Activated T-helper 1 cell treated with anti-CD3 and anti-CD28 coated beads, Interleukin-12 subunit alpha, Interleukin-12 subunit beta, Interleukin-2, Interleukin-4 antibody, amounts not matched to agents 30 ng/mL and 10 ng/mL and 1 ng/mL, durations not matched to agents 14 hours and 24 hours and 36 hours (primary cell): ENCODE results near the gene SPSB2. TPM values are rescaled to one million over a fixed set of nuclear protein-coding genes. Genes with fewer than 3 reads are reported as not detected.
A peak's percentile ranks its signal among the peaks of the same experiment; 100 is the strongest.

ENCODE experiments used
- DNase-seq: peaks from one replicate; pipeline ENCODE4 v3.0.0; 2021; ENCODE audit warnings: low spot score
- H3K27ac Mint-ChIP-seq: one replicate; pipeline ENCODE4 v1.8.0; 2021; ENCODE audit warnings: mild to moderate bottlenecking, mixed read lengths
- H3K27me3 Mint-ChIP-seq: one replicate; pipeline ENCODE4 v1.8.0; 2022; ENCODE audit warnings: mild to moderate bottlenecking, moderate library complexity, mixed read lengths; ENCODE audit not compliant: insufficient read depth
- H3K36me3 Mint-ChIP-seq: one replicate; pipeline ENCODE4 v1.8.0; 2021; ENCODE audit warnings: low read depth, mixed read lengths
- H3K4me1 Mint-ChIP-seq: one replicate; pipeline ENCODE4 v1.8.0; 2021; ENCODE audit warnings: low read depth, mixed read lengths
- H3K4me3 Mint-ChIP-seq: one replicate; pipeline ENCODE4 v1.8.0; 2021; ENCODE audit warnings: mild to moderate bottlenecking, moderate library complexity, mixed read lengths
- H3K9me3 Mint-ChIP-seq: one replicate; pipeline ENCODE4 v1.8.0; 2021; ENCODE audit warnings: mixed read lengths
- intact Hi-C: fragments of 100-400 bp; cut with micrococcal nuclease; formaldehyde crosslinking; loops from one replicate; pipeline ENCODE4 v1.15.1; 2024
- total RNA-seq: library from RNA; stranded (reverse); gene quantifications from 2 replicates; pipeline ENCODE4 v1.2.3, GENCODE V29; 2022

Gene SPSB2
- total RNA-seq, 1 donor from 2014 or later: 3.4 TPM

DNA sequence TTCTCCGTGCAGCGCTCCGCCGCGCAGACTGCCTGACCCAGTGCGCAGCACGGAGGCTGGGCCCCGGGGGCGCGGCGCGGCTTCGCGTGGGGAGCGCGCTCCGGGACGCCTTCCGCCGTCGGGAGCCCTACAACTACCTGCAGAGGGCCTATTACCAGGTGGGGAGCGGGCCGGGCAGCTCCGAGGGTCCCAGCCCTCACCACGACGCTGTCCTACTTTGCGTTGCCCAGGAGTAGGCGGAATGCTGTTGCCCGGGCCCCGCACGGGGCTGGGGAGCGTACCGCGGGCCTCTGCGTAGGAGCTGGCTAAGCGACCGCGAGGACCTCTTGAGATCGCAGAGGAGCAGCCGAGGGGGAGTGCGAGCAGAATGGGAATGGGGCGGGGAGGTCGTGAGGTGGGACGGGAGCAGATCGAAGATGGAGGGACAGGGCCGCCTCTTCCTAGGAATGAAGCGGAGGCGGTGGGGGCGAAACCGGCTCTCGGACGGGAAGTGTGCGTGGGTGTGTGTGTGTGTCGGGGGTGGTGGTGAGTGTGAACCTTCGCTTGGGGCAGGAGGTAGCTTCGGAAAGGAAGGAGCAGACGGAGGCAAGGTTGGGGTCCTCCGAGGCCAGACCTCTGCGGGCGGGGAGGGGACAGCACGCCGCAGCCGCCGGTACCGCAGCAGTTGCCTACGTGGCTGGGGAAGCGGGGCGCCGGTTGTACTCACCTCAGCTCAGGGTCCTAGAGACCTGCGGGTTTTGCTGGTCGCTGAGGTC, 44.1 kb downstream of the SPSB2 start:
- H3K4me3 Mint-ChIP-seq: peak overlapping the region; percentile 90
- peaks cover 31% of the 10 kb centered on the region for H3K4me1 Mint-ChIP-seq
- H3K27me3 Mint-ChIP-seq: peaks cover 47% of the 10 kb centered on the region
- H3K27ac Mint-ChIP-seq: peak overlapping the region; percentile 78
- H3K9me3 Mint-ChIP-seq: no peaks in the 10 kb centered on the region
- no peaks in the 10 kb centered on the region for H3K36me3 Mint-ChIP-seq
- intact Hi-C loops: loop anchor here (5.0 kb wide), 1 partner anchor 57 kb away; the partner anchor contains the start of gene LAG3
- no peak for DNase-seq

DNA sequence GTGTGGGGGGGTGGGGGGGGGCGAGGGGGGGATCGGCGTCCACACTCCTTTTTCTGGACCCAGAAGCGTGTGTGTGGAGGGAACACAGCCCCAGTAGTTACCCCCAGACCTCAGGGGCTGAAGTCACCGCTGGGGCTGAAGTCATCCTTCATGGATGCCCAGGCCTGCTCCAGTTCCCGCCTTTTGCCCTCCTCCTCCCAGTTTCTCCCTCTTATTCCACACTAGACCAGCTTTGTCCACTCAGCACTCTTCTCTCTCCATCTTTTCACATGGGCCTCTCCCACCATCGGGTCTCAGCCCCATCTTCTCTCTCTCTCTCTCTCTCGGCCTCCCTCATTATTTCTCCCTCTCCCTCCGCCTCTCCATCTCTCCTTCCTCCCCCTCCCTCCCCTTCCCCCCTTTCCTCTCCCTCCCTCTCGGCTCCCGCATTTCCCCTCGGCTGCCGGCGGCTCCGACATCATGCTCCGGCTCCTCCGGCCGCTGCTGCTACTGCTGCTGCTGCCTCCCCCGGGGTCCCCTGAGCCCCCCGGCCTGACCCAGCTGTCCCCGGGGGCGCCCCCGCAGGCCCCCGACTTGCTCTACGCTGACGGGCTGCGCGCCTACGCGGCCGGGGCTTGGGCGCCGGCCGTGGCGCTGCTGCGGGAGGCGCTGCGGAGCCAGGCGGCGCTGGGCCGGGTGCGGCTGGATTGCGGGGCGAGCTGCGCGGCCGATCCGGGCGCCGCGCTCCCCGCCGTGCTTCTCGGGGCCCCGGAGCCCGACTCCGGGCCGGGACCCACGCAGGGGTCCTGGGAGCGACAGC, 44.9 kb downstream of the SPSB2 start, which contains the start of gene P3H3:
TSS of gene P3H3 (plus strand) at position 426 of the 799 bp plus-strand sequence. CDS start at position 460, 34 bp downstream.
- no peak for DNase-seq
- H3K27me3 Mint-ChIP-seq: peaks cover 48% of the 10 kb centered on the region

DNA sequence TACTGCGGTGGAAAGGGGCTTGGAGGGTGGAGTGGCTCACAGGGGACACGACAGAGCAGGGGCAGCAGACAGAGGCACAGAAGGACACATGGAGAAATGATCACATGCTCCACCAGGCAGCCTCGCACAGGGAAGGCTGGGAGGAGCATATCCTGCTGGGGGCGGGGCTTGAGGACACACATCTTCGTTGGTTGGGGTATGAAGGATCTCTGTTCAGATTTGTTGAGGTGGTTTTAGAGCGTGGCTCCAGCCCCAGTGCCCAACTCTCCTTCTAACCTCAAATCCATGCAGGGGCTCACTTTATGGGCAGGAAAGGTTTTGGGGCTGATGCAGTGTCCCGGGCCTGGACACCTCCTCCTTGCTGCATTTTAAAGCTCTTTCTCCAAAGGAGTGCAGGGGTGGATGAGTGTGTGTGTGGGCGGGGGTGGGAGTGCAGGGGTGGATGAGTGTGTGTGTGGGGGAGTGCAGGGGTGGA, 45.6 kb downstream of the SPSB2 start:
- Mint-ChIP-seq H3K27me3 (peaks cover 51% of the 10 kb centered on the region), H3K27ac (peak overlapping the region; percentile 14), H3K9me3 (no peaks in the 10 kb centered on the region), H3K4me3 (peak overlapping the region; percentile 61), H3K4me1 (peaks cover 37% of the 10 kb centered on the region), H3K36me3 (no peaks in the 10 kb centered on the region)
- DNase-seq: no peak
- intact Hi-C loops: loop anchor here (5.0 kb wide), 1 partner anchor 55 kb away; the partner anchor contains the start of gene LAG3

More for the DNA sequence above, 44.9 kb downstream of the SPSB2 start, which contains the start of gene P3H3:
- peak within 1 kb of the TSS; percentile 90 for H3K4me3 Mint-ChIP-seq
- H3K27ac Mint-ChIP-seq: peak within 1 kb of the TSS; percentile 78
- no peaks in the 10 kb centered on the region for H3K9me3 Mint-ChIP-seq
- no peaks in the 10 kb centered on the region for H3K36me3 Mint-ChIP-seq
- intact Hi-C loops: loop anchor here (5.0 kb wide), 1 partner anchor 56 kb away; the partner anchor contains the start of gene LAG3
- H3K4me1 Mint-ChIP-seq: peaks cover 31% of the 10 kb centered on the region

DNA sequence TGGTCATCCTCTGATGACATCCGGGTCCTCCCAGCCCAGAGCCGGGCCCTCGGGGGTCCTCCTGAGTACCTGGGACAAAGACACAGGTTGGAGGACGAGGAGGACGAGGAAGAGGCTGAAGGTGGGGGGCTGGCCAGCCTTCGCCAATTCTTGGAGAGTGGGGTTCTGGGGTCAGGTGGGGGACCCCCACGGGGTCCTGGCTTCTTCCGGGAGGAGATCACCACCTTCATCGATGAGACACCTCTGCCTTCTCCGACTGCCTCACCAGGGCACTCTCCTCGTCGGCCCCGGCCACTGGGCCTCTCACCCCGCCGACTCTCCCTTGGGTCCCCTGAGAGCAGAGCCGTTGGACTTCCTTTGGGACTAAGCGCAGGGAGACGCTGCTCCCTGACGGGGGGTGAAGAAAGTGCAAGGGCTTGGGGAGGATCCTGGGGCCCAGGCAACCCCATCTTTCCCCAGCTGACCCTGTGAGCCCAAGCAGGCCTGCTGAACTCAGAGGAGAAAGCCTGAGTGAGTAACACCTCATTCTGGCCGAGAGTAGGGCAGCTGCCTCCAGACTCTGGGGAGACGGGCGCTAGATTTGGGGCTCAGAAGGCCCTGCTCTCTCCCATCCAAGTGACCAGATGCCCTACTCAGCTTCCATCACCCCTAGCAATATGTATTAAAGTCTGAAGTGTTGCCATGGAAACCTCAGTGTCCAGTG, 46.2 kb downstream of the SPSB2 start:
- H3K4me1 Mint-ChIP-seq: peaks cover 37% of the 10 kb centered on the region
- no peaks in the 10 kb centered on the region for H3K9me3 Mint-ChIP-seq
- no peaks in the 10 kb centered on the region for H3K36me3 Mint-ChIP-seq
- peak overlapping the region; percentile 14 for H3K27ac Mint-ChIP-seq
- peak overlapping the region; percentile 61 for H3K4me3 Mint-ChIP-seq
- intact Hi-C loops: loop anchor here (5.0 kb wide), 1 partner anchor 55 kb away; the partner anchor contains the start of gene LAG3
- no peak for DNase-seq
- peaks cover 52% of the 10 kb centered on the region for H3K27me3 Mint-ChIP-seq

DNA sequence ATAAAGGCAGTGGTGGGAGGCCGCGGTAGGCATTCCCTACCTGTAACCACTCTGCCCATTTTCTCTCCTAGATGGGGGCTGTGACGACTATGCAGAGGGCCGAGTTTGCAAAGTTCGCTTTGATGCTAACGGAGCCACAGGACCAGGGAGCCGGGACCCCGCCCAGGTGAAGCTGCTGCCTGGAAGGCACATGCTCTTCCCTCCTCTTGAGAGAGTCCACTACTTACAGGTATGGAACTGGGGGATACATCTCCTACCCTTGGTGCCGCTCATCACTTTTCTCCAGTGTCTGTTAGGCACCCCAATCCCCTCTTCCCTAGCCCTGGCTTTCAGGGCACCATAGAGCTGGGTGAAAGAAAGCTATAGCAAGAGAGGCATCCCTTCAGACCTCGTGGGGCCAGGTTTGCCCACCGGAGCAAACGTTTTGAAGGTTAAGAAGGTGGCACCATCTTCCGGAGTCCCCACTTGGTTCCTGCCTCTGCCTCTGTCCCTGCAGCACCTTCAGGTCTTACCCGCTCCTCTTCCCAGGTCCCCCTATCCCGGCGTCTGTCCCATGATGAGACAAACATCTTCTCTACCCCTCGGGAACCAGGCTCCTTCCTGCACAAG, 46.9 kb downstream of the SPSB2 start:
- H3K36me3 Mint-ChIP-seq: peaks cover 1% of the 10 kb centered on the region
- no peak overlapping the region for H3K27ac Mint-ChIP-seq
- no peak for DNase-seq
- H3K27me3 Mint-ChIP-seq: peaks cover 49% of the 10 kb centered on the region
- peak overlapping the region; percentile 15 for H3K4me3 Mint-ChIP-seq
- H3K4me1 Mint-ChIP-seq: peaks cover 39% of the 10 kb centered on the region
- H3K9me3 Mint-ChIP-seq: no peaks in the 10 kb centered on the region
- intact Hi-C loops: loop anchor here (5.0 kb wide), 1 partner anchor 54 kb away; the partner anchor contains the start of gene LAG3

DNA sequence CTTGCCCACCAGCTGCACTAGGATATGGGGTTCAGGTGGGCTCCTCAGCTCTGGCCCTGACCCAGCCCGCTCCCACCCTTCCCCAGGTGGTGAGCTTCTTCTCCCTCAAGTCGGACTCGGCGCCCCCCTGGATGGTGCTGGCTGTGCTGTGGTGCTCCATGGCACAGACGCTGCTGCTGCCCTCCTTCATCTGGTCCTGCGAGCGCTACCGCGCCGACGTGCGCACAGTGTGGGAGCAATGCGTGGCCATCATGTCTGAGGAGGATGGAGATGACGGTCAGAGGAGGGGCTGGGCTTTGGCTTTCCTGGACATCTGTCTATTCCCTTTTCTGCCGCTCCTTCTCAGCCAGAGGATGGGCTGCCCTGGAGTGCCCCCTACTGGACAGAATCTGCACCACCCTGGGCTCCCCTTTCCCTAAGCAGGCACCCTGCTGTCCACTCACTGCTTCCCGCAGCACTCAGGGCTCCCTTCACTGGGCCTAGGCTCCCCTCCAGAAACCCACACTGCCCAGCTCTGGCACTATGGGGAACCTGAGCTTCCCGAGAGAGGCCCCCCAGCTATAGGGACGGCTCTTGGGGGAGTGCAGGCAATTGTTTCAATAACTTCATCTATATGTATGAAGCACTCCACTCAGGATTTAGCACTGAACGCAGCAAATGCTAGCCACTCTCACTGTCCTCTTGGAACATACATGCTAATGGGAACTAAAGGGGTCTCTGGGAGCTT, 47.5 kb downstream of the SPSB2 start:
- H3K9me3 Mint-ChIP-seq: no peaks in the 10 kb centered on the region
- peak; percentile 72 for DNase-seq
- peak overlapping the region; percentile 59 for H3K27ac Mint-ChIP-seq
- peaks cover 46% of the 10 kb centered on the region for H3K4me1 Mint-ChIP-seq
- intact Hi-C loops: loop anchor here (1.0 to 5.0 kb wide), 7 partner anchors 26 to 208 kb away; partner anchors contain the start of genes CDCA3, LAG3, MLF2 and ZNF384
- peaks cover 5% of the 10 kb centered on the region for H3K36me3 Mint-ChIP-seq
- peaks cover 46% of the 10 kb centered on the region for H3K27me3 Mint-ChIP-seq
- peak overlapping the region; percentile 40 for H3K4me3 Mint-ChIP-seq

DNA sequence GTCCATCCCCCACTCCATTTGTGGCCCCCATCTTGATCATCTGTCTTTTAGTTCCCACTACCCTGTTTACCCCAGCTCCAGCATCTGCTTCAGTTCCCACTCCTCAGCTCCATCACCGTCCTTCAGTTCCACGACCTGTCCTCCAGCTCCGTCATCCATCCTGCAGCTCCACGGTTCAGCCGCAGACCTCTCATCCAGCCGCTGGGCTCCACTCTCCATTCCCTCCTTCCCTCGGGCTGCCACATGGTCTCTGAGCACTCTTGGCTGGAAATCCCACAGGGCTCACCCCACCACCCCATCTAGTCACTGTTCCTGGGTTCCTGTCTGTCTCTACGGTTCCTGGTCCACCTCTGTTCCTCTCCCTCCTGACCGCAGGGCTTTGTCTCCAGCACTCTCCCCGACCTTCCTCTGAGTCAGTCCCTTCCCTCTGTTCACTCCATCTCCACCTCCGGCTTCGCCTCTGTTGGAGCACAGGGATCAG, 48.2 kb downstream of the SPSB2 start:
- Mint-ChIP-seq H3K4me3 (no peak overlapping the region), H3K27ac (no peak overlapping the region), H3K36me3 (peaks cover 5% of the 10 kb centered on the region), H3K4me1 (peaks cover 48% of the 10 kb centered on the region), H3K27me3 (peaks cover 43% of the 10 kb centered on the region), H3K9me3 (no peaks in the 10 kb centered on the region)
- intact Hi-C loops: loop anchor here (1.0 to 5.0 kb wide), 7 partner anchors 26 to 208 kb away; partner anchors contain the start of genes CDCA3, LAG3, MLF2 and ZNF384
- no peak for DNase-seq

GRCh38 chr12:6824085-6824775, 48.9 kb downstream of the SPSB2 start:
- H3K4me3 Mint-ChIP-seq: no peak overlapping the region
- no peak overlapping the region for H3K27ac Mint-ChIP-seq
- intact Hi-C loops: loop anchor here (2.0 kb wide), 1 partner anchor 135 kb away; the partner anchor contains the start of gene ZNF384
- H3K36me3 Mint-ChIP-seq: peaks cover 11% of the 10 kb centered on the region
- H3K27me3 Mint-ChIP-seq: peaks cover 39% of the 10 kb centered on the region
- H3K4me1 Mint-ChIP-seq: peaks cover 44% of the 10 kb centered on the region
- H3K9me3 Mint-ChIP-seq: no peaks in the 10 kb centered on the region
- no peak for DNase-seq

DNA sequence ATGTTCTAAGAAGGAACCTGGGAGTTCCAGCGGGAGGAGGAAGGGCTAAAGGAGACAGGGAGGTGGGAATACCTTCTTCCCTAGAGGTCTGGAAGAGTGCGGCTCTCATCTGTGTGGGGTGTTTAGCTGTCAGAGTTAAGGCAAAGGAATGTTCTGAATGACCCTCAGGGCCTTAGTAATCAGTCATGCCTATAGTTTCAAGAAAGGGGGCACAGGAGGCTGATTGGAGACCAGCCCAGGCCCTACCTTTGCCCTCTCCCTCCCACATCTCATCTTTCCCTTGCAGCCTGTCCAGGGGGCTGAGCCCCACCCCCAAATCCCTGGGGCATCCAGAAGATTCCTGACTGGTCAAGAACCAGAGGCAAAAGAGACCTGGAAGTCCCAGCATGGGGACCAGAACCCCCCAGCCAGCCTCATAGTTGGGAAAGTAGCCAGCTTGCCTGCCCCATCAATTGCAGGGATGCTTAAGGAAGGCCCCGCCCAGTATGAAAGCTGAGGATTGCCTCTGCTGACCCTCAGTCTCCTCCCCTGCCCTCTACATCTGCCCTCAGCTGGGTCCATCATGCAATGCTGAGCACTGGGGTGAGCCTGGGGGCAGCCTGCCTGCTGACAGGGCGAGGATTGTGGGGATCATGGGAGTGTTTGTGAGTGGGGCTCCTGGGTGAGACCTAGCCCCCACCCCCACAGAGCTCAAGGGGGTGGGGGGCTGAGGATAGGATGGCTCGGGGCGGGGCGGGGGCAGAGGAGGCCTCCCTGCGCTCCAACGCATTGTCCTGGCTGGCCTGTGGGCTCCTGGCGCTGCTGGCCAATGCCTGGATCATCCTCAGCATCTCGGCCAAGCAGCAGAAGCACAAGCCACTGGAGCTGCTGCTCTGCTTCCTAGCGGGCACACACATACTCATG, 49.7 kb downstream of the SPSB2 start:
- Mint-ChIP-seq H3K27me3 (peaks cover 35% of the 10 kb centered on the region), H3K36me3 (peaks cover 16% of the 10 kb centered on the region), H3K9me3 (no peaks in the 10 kb centered on the region), H3K27ac (no peak overlapping the region), H3K4me3 (no peak overlapping the region), H3K4me1 (peaks cover 39% of the 10 kb centered on the region)
- no peak for DNase-seq
- intact Hi-C loops: loop anchor here (2.0 kb wide), 1 partner anchor 135 kb away; the partner anchor contains the start of gene ZNF384

DNA sequence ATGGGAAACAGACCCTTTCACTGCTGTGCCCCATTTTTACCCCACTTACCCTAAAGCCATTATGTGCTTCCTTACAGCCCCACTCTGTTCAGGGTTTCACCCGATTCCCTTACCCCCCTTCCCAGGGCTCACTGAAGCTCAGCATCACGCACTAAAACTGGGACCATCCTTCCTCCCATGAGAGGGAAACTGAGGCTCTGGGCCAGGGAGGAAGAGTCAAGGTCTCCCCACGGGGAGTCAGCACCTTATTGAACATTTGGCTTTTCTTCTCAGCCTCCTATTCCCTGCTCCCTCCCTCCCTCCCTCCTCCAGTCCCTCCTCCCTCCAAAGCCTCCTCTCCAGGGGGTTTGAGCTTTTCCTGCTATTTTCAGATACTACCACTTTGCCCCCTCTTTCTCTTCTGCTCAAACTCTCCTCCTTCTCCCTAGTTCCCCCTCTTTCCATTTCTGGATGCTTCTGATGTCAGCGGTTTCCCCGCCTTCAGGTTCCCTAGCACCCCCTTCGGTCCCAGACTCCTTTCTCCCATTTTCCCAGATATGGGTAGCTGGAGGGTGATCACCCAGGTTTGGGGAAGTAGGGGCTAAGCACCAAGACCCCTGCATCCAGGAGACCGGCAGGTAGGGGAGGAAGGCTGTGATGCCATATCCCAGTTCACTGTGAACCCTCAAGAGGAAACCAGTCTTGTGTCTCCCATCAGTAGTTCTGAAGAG, 50.5 kb downstream of the SPSB2 start:
- DNase-seq: no peak
- H3K9me3 Mint-ChIP-seq: no peaks in the 10 kb centered on the region
- intact Hi-C loops: no loop called here
- H3K27me3 Mint-ChIP-seq: peaks cover 32% of the 10 kb centered on the region
- peaks cover 23% of the 10 kb centered on the region for H3K36me3 Mint-ChIP-seq
- peak overlapping the region; percentile 53 for H3K27ac Mint-ChIP-seq
- H3K4me3 Mint-ChIP-seq: no peak overlapping the region
- H3K4me1 Mint-ChIP-seq: peaks cover 32% of the 10 kb centered on the region
